Neural cell (in vitro differentiated cells): Measurements from ENCODE around the gene PLPPR5. TPM values are rescaled to one million over a fixed set of nuclear protein-coding genes. Genes with fewer than 3 reads are reported as not detected.

Experiments used
- H2AFZ ChIP-seq: fragments of 200-600, 300-800 bp; sonication (generic), shearing (Covaris generic); 2 replicates; pipeline ENCODE4 v1.6.0; 2014; ENCODE audit warnings: low read depth, mild to moderate bottlenecking, antibody characterized with exemption, low read length, moderate library complexity
- H3F3A ChIP-seq: fragments of 200-600 bp; shearing (Covaris generic); 2 replicates; pipeline ENCODE4 v1.6.1; 2016; ENCODE audit warnings: mild to moderate bottlenecking, moderate library complexity, mixed read lengths, antibody characterized with exemption, low read length; ENCODE audit not compliant: insufficient read depth, poor library complexity, severe bottlenecking
- H3K27ac ChIP-seq: fragments of 200-600, 300-800 bp; sonication (generic), shearing (Covaris generic); 2 replicates; pipeline ENCODE4 v1.5.1; 2014; ENCODE audit warnings: mild to moderate bottlenecking, low read length, moderate library complexity
- H3K27me3 ChIP-seq: fragments of 300-800, 200-600 bp; sonication (generic), shearing (Covaris generic); 2 replicates; pipeline ENCODE4 v1.6.0; 2014; ENCODE audit warnings: mild to moderate bottlenecking, low read depth, low read length, moderate library complexity; ENCODE audit not compliant: insufficient read depth
- H3K36me3 ChIP-seq: fragments of 300-800, 200-600 bp; sonication (generic), shearing (Covaris generic); 2 replicates; pipeline ENCODE4 v1.5.1; 2014; ENCODE audit warnings: mild to moderate bottlenecking, antibody characterized with exemption, low read length, moderate library complexity; ENCODE audit not compliant: insufficient read depth
- H3K4me2 ChIP-seq: fragments of 300-800, 200-600 bp; sonication (generic), shearing (Covaris generic); 2 replicates; pipeline ENCODE4 v1.6.0; 2014; ENCODE audit warnings: mild to moderate bottlenecking, low read length
- H3K4me3 ChIP-seq: fragments of 300-800, 200-600 bp; sonication (generic), shearing (Covaris generic); 2 replicates; pipeline ENCODE4 v1.5.1; 2014; ENCODE audit warnings: mild to moderate bottlenecking, low read length, moderate library complexity
- H3K79me2 ChIP-seq: fragments of 200-600 bp; shearing (Covaris generic); replicated peaks from 2 replicates; pipeline ENCODE4 v1.6.0; 2014; ENCODE audit warnings: mild to moderate bottlenecking, low read length, moderate library complexity; ENCODE audit not compliant: insufficient read depth
- H3K9ac ChIP-seq: fragments of 300-800, 200-600 bp; sonication (generic), shearing (Covaris generic); 2 replicates; pipeline ENCODE4 v1.6.1; 2016; ENCODE audit warnings: mild to moderate bottlenecking, low read length, mixed read lengths
- H3K9me2 ChIP-seq: fragments of 200-600 bp; shearing (Covaris generic); 2 replicates; pipeline ENCODE4 v1.6.1; 2016; ENCODE audit warnings: mild to moderate bottlenecking, low read length, mixed read lengths; ENCODE audit not compliant: insufficient read depth
- H3K9me3 ChIP-seq: fragments of 200-600, 300-800 bp; sonication (generic), shearing (Covaris generic); 2 replicates; pipeline ENCODE4 v1.6.1; 2016; ENCODE audit warnings: mild to moderate bottlenecking, mixed run types, low read length, moderate library complexity, mixed read lengths
- H4K20me1 ChIP-seq: fragments of 200-600 bp; shearing (Covaris generic); 2 replicates; pipeline ENCODE4 v1.6.1; 2016; ENCODE audit warnings: mild to moderate bottlenecking, mixed run types; ENCODE audit not compliant: insufficient read depth
- EP300 ChIP-seq: fragments of 450-650 bp; conservative IDR thresholded peaks from 2 replicates; pipeline ENCODE4 v1.6.1; 2014; ENCODE audit warnings: antibody characterized with exemption, mild to moderate bottlenecking, moderate library complexity; ENCODE audit not compliant: poor library complexity, severe bottlenecking
- EZH2 ChIP-seq: fragments of 200-600, 300-800 bp; shearing (Covaris generic), sonication (generic); IDR thresholded peaks from 2 replicates; pipeline ENCODE4 v1.6.1; 2014; ENCODE audit warnings: antibody characterized with exemption, low read length, borderline replicate concordance, mild to moderate bottlenecking; ENCODE audit not compliant: insufficient read depth, poor library complexity, severe bottlenecking
- MXI1 ChIP-seq: fragments of 450-650 bp; conservative IDR thresholded peaks from 2 replicates; pipeline ENCODE4 v1.6.1; 2014; ENCODE audit warnings: antibody characterized with exemption, mild to moderate bottlenecking; ENCODE audit not compliant: poor library complexity, severe bottlenecking
- POLR2AphosphoS5 ChIP-seq: IDR thresholded peaks from 2 replicates; pipeline ENCODE4 v1.6.1; 2012
- RAD21 ChIP-seq: fragments of 450-650 bp; conservative IDR thresholded peaks from 2 replicates; pipeline ENCODE4 v1.6.1; 2014; ENCODE audit warnings: antibody characterized with exemption, mild to moderate bottlenecking, moderate library complexity
- SMC3 ChIP-seq: fragments of 450-650 bp; conservative IDR thresholded peaks from 2 replicates; pipeline ENCODE4 v1.6.1; 2014; ENCODE audit warnings: antibody characterized with exemption, mild to moderate bottlenecking, moderate library complexity; ENCODE audit not compliant: poor library complexity
- TAF1 ChIP-seq: IDR thresholded peaks from 2 replicates; pipeline ENCODE4 v1.6.1; 2012; ENCODE audit warnings: low read depth
- polyA plus RNA-seq: library from polyadenylated mRNA; depleted of rRNA; stranded (reverse); fragments of >200 nt; gene quantifications from 2 replicates; pipeline ENCODE4 v1.2.3, GENCODE V29; 2014
- TF ChIP-seq, protein P1 (sequence below): IDR thresholded peaks from 2 replicates; pipeline ENCODE4 v1.6.1; 2012; ENCODE audit warnings: borderline replicate concordance
- TF ChIP-seq, protein P2 (sequence below): fragments of 450-650 bp; IDR thresholded peaks from 2 replicates; pipeline ENCODE4 v1.5.1; 2014; ENCODE audit warnings: antibody characterized with exemption, mild to moderate bottlenecking, moderate library complexity; ENCODE audit not compliant: poor library complexity, severe bottlenecking

The PLPPR5 gene
- polyA plus RNA-seq, 1 donor from 2014 or later, result 21.9 TPM

DNA sequence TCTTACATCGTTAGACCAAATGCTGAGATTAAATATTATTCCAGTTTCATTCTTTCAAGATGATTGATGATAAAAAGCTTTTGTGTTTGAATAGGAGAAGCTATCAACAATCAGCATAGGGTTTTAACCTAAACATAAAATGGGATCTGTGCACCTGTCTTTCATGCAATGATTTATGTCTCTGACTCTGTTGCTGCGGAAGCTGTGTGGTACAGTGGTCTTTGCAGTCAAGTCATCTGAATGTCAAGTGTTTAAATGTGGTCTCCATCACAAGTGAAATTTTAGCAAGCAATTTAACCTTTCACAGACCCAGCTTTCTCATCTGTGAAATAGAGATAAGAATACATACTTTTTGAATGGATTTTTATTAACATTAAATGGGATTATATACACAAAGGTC is 107.2 kb downstream of the PLPPR5 start:
- Histone ChIP-seq H3K79me2 (no peaks in the 10 kb centered on the region), H3F3A (no peaks in the 10 kb centered on the region)
- TF ChIP-seq RAD21 (no peak), TAF1 (no peak), EP300 (no peak)
- TF ChIP-seq, protein P1, sequence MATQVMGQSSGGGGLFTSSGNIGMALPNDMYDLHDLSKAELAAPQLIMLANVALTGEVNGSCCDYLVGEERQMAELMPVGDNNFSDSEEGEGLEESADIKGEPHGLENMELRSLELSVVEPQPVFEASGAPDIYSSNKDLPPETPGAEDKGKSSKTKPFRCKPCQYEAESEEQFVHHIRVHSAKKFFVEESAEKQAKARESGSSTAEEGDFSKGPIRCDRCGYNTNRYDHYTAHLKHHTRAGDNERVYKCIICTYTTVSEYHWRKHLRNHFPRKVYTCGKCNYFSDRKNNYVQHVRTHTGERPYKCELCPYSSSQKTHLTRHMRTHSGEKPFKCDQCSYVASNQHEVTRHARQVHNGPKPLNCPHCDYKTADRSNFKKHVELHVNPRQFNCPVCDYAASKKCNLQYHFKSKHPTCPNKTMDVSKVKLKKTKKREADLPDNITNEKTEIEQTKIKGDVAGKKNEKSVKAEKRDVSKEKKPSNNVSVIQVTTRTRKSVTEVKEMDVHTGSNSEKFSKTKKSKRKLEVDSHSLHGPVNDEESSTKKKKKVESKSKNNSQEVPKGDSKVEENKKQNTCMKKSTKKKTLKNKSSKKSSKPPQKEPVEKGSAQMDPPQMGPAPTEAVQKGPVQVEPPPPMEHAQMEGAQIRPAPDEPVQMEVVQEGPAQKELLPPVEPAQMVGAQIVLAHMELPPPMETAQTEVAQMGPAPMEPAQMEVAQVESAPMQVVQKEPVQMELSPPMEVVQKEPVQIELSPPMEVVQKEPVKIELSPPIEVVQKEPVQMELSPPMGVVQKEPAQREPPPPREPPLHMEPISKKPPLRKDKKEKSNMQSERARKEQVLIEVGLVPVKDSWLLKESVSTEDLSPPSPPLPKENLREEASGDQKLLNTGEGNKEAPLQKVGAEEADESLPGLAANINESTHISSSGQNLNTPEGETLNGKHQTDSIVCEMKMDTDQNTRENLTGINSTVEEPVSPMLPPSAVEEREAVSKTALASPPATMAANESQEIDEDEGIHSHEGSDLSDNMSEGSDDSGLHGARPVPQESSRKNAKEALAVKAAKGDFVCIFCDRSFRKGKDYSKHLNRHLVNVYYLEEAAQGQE, result no peak

DNA sequence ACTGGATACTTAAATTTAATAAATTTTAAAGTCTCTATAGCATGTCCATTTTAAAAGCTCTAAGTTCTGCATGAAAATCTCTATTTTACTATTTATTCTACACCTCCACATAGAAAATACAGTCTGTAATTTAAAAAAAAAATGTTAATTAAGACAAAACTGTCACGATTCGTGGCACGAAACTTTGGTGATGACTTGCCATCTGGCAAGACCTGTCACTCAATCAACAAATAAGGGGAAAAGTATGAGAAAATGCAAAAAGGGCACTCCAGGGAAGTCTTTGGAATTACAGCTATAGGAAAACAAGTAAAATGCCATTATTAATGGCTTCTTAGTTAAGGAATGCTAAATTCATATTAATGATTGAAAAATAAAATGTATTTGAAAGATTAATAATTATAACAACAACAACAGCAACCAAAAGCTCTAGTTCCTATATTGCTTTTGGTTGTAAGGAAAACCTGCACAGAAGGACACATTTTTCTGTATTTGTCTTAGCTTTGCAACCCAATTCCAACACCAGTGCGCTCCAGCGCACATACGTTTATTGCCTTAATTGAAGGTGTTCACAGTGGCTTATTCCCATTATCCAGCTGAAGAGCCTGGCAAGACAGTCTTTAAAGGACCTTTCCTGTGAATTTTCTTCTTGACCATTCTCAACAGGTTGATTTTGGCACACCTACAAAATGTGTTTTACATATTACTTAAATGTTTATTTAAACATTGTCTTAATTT is 107.8 kb downstream of the PLPPR5 start:
- Histone ChIP-seq H3K9me2 (no peaks in the 10 kb centered on the region), H4K20me1 (no peaks in the 10 kb centered on the region), H3K4me2 (no peak overlapping the region), H3K79me2 (no peaks in the 10 kb centered on the region), H3K4me3 (no peak overlapping the region), H3K9me3 (no peaks in the 10 kb centered on the region), H3K9ac (no peak overlapping the region), H3K36me3 (no peaks in the 10 kb centered on the region), H3K27me3 (no peaks in the 10 kb centered on the region), H3K27ac (no peak overlapping the region), H3F3A (no peaks in the 10 kb centered on the region), H2AFZ (no peak overlapping the region)
- TF ChIP-seq POLR2AphosphoS5 (no peak), RAD21 (no peak), EP300 (no peak), SMC3 (no peak), TAF1 (no peak), EZH2 (no peak), MXI1 (no peak)
- TF ChIP-seq, protein P1, result no peak
- TF ChIP-seq, protein P2, sequence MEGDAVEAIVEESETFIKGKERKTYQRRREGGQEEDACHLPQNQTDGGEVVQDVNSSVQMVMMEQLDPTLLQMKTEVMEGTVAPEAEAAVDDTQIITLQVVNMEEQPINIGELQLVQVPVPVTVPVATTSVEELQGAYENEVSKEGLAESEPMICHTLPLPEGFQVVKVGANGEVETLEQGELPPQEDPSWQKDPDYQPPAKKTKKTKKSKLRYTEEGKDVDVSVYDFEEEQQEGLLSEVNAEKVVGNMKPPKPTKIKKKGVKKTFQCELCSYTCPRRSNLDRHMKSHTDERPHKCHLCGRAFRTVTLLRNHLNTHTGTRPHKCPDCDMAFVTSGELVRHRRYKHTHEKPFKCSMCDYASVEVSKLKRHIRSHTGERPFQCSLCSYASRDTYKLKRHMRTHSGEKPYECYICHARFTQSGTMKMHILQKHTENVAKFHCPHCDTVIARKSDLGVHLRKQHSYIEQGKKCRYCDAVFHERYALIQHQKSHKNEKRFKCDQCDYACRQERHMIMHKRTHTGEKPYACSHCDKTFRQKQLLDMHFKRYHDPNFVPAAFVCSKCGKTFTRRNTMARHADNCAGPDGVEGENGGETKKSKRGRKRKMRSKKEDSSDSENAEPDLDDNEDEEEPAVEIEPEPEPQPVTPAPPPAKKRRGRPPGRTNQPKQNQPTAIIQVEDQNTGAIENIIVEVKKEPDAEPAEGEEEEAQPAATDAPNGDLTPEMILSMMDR, result no peak

More for the DNA sequence above, 107.2 kb downstream of the PLPPR5 start:
- Histone ChIP-seq H3K9me2 (no peaks in the 10 kb centered on the region), H3K4me3 (no peak overlapping the region), H4K20me1 (no peaks in the 10 kb centered on the region), H3K27me3 (no peaks in the 10 kb centered on the region), H3K9me3 (no peaks in the 10 kb centered on the region), H3K9ac (no peak overlapping the region), H2AFZ (no peak overlapping the region), H3K4me2 (no peak overlapping the region), H3K36me3 (no peaks in the 10 kb centered on the region), H3K27ac (no peak overlapping the region)
